ENCODE results near the gene B3GNT3.
"Not testable (repeated sequence)": the region's sequence is repeated elsewhere in the genome, so short reads cannot be mapped to it uniquely, and the experiment has no call there.

B3GNT3 gene

DNA sequence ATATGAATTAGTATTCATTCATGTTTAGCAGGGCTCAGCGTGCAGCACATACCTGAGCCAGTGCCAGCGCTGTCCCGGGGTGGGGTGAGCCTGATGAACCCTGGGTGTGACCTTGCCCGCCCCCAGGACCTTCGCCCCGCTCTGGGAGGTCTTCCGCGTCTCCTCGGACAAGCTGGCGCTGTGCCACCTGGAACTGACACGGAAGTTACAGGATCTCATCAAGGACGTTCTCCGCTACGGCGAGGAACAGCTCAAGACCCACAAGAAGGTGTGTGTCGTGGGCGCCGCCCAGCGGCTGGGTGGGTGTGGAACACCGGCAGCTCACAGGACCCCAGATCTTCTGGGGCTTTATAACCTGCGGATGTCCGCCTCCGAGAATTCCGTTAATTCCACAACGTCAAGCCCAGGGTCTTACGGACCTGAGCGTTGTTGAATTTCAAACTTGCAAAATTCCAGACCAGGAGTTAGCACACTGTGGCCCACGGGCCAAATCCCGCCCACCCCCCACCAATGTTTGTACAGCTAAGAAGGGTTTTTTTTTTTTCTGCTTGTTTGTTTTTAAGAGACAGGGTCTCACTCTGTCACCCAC lies 28.3 kb upstream of the B3GNT3 start:
- DNase-seq (ENCODE audit: low read depth in 2 of 2), result peak in 1 of 2 donors; percentile 21

DNA sequence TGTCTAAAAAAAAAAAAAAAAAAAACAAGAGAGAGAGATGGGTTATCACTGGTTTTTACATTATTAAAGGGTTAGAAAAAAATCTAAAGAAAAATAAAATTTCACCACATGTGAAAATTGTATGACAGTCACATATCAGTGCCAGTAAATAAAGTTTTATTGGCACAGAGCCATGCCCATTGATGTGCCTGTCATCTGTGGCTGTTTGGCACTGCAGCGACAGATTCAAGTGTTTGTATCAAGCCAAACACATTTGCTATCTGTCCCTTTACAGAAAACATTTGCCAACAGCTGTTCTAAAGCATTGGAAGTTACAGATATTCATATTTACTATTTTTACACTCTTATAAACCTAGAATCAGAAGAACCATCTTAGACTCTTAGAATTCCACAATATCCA lies 27.4 kb upstream of the B3GNT3 start:
- no peak for DNase-seq (ENCODE audit: low read depth in 2 of 2)

DNA sequence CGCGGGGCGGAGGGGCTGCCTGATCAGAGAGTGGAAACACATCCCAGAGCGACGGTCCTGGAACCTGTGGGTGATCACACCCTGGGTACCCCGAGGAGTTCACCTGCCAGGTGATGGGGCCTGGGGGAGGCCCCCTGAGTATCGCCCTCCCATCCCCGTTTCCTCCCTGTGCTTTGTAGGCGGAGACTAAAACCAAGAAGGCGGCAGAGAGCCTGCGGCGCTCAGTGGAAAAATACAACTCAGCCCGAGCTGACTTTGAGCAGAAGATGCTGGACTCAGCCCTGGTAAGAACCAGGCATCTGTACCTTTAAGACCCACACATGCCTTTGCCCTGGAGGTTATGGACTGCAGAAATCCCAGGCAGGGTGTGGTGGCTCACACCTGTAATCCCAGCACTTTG lies 24.3 kb upstream of the B3GNT3 start:
- DNase-seq (ENCODE audit: low read depth in 2 of 2), result no peak

DNA sequence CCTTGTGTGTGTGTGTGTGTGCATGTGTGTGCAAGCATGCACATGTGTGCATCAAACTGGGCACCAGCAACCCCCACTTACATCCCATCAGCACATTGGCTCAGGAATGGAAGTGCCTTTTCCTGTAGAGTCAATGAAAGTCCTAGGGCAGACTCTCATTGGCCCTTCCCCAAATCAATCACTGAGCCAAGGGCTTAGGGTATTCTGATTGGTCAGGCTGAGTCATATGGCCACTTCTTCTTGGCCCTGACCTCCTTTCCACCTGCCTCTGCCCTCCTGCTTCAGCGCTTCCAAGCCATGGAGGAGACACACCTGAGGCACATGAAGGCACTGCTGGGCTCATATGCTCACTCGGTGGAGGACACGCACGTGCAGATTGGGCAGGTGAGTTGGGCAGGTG lies 22.8 kb upstream of the B3GNT3 start:
- DNase-seq (ENCODE audit: low read depth in 2 of 2), result no peak

DNA sequence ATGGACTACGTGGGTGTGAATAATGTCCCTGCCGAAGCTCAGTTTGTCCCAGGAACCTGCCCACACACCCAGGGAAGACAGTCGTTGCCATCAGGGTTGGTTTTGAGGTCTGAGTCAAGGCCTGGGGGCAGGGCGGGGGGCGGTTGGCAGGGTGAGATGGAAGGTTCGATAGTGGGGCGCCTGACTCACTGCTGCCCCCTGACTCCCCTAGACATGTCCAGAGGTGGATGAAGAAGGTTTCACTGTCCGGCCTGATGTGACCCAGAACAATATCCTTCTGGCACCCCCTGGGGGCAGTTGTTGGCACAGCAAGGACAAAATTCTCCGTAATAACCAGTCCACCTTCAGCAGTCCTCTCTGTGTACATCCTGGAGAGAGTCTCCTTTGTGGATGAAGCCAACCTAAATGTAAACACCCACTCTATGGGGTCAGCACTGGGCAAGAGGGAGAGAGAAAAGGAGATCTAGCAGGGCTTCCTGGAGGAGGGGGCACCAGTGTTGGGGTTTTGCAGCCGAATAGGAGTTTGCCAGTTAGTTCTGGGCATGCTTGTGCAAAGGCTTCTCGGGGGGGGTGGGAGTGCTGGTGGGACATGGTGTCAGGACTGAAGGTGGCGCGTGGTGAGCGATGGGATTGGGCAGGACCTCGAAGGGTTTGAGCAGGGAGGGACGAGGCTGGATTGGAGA lies 19.6 kb upstream of the B3GNT3 start:
- DNase-seq (ENCODE audit: low read depth in 2 of 2), result peak in 1 of 2 donors; percentile 31

DNA sequence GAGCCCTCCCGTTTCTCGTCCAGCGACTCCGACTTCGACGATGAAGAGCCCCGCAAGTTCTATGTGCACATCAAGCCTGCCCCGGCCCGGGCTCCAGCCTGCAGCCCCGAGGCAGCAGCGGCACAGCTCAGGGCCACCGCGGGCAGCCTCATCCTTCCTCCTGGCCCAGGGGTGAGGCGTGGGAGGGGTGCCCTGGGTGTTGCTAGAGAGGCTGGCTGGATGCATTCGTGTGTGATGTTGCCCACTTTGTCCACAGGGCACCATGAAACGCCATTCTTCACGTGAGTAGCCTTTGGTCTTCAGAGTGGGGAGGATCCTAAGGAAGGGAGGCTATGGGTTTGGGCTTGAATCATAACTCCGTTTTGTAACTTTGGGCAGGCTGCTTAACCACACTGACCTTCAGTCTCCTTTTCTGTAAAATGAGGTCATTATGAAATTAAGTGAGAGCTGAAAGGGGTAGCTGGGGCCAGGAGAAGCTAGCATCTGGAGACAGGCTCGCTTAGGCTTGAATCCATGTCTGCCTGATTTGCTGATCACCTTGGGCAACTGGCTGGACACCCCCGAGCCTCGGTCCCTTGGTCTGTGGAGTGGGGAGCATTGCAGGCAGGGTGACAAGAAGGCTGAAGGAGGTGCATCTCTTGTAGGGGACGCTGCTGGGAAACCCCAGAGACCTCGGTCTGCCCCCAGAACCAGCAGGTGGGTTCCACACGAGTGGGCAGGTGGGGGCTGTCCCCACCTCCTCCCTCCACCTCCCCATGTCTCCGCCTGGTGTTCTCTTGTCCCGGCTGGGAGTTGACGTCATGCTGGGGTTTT lies 18.7 kb upstream of the B3GNT3 start:
- no peak for DNase-seq (ENCODE audit: low read depth in 2 of 2)

DNA sequence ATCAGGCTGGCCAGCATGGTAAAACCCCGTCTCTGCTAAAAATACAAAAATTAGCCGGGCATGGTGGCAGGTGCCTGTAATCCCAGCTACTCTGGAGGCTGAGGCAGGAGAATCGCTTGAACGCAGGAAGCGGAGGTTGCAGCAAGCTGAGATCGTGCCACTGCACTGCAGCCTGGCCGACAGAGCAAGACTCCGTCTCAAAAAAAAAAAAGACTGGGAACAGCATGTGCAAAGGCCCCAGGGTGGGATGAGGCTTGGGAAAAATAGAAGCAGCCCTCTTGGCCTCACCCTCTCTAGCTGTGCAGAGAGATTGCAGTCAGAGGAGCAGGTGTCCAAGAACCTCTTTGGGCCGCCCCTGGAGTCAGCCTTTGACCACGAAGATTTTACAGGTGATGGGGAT lies 17.1 kb upstream of the B3GNT3 start:
- DNase-seq (ENCODE audit: low read depth in 2 of 2), result not testable (repeated sequence)

DNA sequence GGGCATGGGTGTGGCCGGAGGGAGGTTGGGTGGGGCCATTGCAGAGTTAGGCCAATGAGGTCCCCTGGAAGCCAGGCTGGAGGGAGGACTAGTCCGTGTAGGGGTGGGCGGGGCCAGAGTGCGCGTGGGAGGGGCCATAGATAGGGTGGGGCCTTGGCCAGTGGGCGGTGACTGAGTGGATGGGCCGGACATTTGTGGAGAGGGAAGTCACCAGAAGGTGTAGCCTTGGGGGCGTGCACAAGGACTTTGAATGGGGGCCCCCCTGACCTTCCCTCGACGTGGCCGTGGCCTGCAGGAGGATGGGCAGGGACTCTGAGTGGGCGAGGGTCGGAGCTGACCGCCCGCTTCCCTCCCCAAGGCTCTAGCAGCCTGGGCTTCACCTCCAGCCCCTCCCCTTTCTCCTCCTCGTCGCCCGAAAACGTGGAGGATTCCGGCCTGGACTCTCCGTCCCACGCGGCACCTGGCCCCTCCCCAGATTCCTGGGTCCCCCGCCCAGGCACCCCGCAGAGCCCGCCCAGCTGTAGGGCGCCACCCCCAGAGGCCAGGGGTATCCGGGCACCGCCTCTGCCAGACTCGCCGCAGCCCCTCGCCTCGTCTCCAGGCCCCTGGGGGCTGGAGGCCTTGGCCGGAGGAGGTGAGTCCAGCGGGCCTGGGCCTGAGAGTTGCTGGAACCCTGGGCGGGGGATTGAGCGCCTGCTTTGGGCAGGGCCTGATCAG lies 16.5 kb upstream of the B3GNT3 start:
- peak in 1 of 2 donors; percentile 33 for DNase-seq (ENCODE audit: low read depth in 2 of 2)

DNA sequence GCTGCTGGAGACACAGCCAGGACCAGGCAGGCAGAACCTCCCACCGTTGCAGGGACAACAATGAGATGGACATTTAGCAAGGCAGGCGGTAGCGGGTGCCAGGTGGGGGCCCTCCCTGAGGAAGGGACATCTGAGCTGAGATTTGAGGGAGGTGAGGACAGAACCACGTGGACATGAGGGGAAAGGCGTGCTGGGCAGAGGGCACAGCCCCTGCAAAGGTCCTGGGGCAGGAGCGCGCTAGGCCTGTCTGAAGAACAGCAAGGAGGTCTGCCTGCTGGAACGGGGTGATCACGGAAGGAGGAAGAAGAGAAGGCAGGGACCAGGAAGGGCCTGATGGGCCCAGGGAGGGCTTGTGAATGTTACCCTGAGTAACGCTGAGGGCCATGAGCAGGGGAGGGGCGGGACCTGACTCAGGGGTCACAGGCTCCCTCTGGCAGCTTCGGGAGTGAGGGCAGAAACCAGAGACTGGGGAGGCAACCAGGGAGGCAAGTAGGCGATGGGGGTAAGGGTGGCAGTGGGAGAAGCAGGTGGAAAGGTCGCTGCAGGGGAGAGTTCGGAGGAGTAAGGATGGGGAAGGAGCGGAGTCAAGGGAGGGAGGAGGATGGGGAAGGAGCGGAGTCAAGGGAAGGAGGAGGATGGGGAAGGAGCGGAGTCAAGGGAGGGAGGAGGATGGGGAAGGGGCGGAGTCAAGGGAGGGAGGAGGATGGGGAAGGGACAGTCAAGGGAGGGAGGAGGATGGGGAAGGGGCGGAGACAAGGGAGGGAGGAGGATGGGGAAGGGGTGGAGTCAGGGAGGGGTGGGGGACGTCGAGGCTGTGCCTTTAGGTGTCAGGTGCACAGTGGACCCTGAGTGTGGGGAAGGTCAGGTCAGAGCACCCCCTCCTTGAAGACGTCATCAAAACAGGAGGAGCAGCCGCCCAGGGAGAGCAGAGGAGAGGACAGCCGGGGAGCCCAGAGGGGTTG lies 15.7 kb upstream of the B3GNT3 start:
- no peak for DNase-seq (ENCODE audit: low read depth in 2 of 2)

DNA sequence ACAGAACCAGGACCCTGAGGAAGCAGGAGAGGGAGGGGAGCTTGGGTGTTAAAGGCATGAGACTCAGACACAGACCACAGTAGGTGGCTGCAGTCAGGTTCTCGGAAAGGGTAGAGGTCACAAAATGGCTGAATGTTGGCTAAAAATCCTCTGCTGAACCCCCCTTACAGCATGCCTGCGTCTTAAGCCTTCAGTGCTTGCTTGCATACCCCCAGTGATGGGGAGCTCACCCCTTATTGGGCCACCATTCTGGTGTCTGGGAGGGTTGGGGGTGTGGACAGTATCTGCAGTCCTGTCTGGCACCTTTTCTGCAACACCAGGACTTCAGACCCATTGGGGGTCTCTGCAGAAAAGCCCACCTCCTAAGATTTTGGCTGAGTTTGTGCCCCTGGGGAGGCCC lies 14.2 kb upstream of the B3GNT3 start:
- no peak for DNase-seq (ENCODE audit: low read depth in 2 of 2)

DNA sequence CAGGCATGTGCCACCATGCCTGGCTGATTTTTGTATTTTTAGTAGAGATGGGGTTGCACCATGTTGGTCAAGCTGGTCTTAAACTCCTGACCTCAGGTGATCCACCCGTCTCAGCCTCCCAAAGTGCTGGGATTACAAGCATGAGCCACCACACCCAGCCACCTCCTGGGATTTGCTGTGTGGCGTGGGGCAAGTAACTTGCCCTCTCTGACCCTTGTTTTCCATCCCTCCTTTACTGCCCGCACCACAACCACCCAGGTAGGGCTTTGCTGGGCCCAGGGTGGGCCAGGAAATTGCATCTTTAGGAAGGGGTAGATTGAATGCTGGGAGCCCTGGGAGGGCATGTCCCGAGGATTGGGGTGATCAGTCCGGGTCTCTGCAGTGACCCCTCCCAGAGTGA lies 11.2 kb upstream of the B3GNT3 start:
- not testable (repeated sequence) for DNase-seq (ENCODE audit: low read depth in 2 of 2)

DNA sequence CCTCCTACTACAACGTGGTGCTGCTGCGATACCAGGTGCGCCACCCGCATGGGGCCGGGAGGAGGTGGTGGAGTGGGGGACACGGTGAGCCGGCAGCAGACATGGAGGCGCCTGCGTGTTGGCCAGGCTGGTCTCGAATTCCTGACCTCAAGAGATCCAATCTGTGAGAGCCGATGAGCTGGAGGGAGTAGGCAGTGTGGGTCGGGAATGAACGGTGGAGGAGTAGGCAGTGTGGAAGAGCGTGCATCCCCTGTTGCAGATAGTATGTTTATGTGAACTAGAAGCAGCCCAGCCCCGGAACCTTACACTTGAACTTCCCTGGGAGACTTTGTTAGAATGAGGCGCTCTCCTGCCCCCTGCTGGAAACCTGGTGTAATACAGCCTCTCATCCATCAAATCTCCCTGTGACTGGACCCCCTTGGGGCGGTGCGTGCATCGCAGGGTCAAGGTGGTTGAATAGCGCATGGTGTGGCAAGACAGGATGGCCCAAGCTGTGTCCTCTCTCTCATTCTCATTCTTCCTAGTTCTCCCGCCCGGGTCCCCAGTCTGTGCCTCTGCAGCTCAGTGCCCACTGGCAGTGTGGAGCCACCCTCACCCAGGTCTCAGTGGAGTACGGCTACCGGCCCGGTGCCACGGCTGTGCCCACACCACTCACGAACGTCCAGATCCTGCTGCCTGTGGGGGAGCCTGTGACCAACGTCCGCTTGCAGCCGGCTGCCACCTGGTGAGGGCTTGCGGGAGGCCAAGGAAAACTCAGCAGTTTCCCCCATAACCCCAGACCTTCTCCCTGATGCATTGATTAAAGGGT lies 10.5 kb upstream of the B3GNT3 start:
- DNase-seq (ENCODE audit: low read depth in 2 of 2), result peak; percentile 62 to 67

DNA sequence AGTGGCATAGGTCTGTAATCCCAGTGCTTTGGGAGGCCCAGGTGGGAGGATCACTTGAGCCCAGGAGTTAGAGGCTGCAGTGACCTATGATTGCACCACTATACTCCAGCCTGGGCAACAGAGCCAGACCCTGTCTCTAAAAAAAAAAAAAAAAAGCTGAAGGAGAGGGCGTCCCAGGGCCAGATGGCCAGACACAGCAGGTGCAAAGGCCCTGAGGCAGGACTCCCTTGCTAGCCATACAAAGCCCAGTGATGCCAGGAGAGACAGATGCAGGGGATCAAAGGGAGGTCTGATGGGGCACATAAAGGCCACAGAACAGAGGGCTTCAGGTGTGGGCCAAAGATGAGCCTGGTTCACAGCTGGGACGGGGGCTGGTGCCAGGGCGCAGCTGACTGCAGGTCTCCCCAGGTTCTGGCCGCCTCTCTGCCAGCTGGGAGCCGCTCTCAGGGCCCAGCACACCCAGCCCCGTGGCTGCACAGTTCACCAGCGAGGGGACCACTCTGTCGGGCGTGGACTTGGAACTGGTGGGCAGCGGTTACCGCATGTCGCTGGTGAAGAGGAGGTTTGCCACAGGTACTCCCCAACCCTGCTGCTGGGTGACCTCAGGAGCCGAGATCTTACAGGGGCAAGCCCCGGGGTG lies 7.5 kb upstream of the B3GNT3 start:
- no peak for DNase-seq (ENCODE audit: low read depth in 2 of 2)

DNA sequence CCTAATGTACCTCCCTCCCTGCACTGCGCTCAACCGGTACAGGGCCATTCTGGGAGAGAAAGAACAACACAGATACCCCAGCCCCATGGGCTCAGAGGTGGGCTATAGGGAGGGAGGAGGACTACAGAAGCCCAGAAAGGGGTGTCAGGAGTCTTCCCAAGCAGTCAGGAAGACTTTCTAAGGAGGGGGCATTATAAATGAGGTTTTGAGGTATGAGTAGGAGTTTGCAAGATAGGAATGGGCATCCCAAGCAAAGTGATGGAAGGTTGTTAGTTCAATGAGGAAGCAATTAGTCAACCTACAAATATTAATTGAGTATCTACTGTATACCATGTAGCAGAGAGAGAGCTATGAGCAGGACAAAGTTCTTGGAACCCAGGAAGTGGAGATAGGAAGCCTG lies 6.3 kb upstream of the B3GNT3 start:
- DNase-seq (ENCODE audit: low read depth in 2 of 2), result no peak

DNA sequence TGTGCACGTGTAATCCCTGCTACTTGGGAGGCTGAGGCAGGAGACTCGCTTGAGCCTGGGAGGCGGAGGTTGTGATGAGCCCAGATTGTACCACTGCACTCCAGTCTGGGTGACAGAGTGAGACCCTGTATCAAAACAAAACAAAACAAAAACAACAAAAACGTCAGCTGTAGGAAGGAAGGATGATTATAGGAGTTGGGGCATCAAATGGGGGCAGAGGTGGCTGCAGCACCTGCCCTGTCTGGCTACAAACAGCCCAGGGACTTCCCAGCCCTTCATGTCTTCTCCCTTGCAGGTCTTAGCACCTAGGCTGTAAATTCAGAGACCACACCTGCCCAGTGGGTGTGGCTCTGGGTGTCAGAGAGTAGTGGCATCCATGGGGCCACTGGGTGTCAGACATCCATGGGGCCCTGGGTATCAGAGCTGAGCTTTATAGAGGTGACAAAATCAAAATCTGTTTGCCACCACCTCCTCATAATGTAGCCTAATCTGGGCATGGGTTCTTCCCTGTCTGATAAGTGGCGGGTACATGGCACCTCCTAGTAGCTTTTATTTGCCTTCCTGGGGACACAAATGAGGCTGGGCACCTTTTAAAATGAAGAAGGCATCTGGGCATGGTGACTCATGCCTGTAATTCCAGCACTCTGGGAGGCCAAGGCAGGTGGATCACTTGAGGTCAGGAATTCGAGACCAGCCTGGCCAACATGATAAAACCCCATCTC lies 4.7 kb upstream of the B3GNT3 start:
- DNase-seq (ENCODE audit: low read depth in 2 of 2), result no peak

DNA sequence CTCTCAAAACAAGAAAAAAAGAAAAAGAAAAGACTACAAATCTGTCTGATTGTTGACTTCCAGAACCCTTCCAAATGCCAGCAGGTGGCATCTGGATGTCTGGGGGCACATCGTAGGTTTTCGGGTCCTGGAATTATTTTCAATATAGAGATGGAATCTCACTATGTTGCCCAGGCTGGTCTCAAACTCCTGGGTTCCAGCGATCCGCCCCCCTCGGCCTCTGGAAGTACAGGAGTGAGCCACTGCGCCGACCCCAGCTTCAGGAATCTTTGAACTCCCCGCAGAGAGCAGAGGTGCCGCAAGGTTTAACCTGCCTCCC lies 567 bp upstream of the B3GNT3 start:
- DNase-seq (ENCODE audit: low read depth in 2 of 2), result no peak

DNA sequence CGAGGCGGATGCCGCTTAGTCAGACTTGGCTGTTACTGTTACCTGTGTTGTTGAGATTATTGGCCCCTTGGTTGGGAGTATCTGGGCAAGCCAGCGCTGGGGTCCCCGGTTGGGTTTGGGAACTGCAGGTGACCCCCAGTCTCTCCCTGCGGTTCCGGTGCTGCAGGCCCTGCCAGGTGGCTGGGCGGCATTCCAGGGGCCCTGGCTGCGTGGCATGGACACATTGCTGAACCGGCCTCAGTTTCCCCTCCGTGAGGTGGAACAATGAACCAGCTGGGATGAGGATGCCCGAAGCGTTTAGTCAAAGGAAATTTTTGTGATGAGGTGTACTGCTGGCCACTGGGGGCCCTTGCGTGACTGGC lies 538 bp downstream of the B3GNT3 start:
- no peak for DNase-seq (ENCODE audit: low read depth in 2 of 2)

DNA sequence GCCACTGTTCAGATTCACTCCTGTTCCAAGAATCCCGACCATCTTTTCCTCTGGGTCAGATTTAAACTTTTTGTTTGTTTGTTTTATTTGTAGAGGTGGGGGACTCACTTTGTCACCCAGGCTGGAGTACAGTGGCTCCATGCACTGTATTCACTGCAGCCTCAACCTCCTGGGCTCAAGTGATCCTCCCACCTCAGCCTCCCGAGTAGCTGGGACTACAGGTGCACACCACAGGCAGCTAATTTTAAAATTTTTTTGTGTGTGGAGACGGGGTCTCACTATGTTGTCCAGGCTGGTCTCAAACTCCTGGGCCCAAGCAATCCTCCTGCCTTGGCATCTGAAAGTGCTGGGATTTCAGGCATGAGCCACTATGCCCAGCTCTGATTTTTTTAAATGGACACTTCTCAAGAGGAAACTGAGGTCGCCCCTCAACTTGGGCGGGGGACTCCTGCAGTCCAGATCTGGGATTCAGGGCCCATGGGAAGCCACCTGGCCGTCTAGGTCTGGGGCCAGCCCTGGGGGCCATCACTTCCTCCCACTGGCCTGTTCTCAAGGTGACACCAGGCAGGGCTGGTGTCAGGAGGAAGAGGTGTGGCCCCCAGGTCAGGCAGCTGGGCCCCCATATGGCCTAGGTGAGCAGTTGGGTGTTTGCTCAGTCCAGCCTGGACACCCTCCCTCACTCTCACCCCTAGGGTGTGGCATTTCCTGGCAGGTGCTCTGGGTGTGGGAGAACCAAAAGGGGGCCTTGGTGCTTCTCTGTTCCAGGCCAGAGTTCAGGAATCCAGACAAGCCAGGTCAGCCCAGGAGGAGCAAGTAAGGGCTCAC lies 1.3 kb downstream of the B3GNT3 start:
- no peak for DNase-seq (ENCODE audit: low read depth in 2 of 2)

Measured in stimulated activated CD4-positive, alpha-beta T cell treated with anti-CD3 and anti-CD28 coated beads, Interleukin-1b, Interleukin-23, amount 100 ng/mL, for 4 hours (primary cell).